Measurements from ENCODE around the gene NHLRC4.

Gene NHLRC4

DNA sequence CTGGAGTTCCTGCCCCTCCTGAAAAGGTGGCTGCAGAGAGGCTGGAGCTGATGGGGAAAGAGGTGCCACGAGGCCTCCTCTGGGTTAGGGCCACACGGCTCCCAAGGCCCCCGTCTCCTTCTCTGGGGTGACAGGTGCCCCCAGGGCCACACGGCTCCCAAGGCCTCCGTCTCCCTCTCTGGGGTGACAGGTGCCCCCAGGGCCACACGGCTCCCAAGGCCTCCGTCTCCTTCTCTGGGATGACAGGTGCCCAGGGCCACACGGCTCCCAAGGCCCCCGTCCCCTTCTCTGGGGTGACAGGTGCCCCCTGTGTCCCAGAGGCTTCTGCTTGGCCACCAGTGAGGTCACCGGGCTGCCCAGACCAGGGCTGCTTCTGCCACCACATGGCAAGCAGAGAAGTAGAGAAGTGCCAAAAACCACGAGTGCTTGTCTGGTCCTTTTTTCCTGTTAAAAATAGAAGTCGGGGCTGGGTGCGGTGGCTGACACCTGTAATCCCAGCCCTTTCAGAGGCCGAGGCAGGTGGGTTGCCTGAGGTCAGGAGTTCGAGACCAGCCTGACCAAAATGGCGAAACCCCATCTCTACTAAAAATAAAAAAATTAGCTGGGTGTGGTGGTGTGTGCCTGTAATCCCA, 35.2 kb upstream of the NHLRC4 start:
- Histone ChIP-seq H3K27ac (ENCODE audit: low read depth in 2 of 2, low read length in 2 of 2) (no peak overlapping the region), H3K9me3 (ENCODE audit: control insufficient read depth in 2 of 2, low read length in 2 of 2) (no peaks in the 10 kb centered on the region), H3K4me3 (ENCODE audit: low read length in 2 of 2) (no peak overlapping the region), H3K9ac (ENCODE audit: low read depth in 1 of 2, low read length in 2 of 2) (no peak overlapping the region), H3K4me1 (ENCODE audit: control insufficient read depth in 2 of 2, insufficient read depth in 2 of 2, low read length in 2 of 2) (peaks cover 39 to 57% of the 10 kb centered on the region in 2 donors), H3K36me3 (ENCODE audit: control insufficient read depth in 2 of 2, insufficient read depth in 2 of 2, low read length in 2 of 2) (peaks cover 0 to 4% of the 10 kb centered on the region in 2 donors), H3K27me3 (ENCODE audit: control insufficient read depth in 2 of 2, insufficient read depth in 2 of 2, low read length in 2 of 2) (no peaks in the 10 kb centered on the region)

DNA sequence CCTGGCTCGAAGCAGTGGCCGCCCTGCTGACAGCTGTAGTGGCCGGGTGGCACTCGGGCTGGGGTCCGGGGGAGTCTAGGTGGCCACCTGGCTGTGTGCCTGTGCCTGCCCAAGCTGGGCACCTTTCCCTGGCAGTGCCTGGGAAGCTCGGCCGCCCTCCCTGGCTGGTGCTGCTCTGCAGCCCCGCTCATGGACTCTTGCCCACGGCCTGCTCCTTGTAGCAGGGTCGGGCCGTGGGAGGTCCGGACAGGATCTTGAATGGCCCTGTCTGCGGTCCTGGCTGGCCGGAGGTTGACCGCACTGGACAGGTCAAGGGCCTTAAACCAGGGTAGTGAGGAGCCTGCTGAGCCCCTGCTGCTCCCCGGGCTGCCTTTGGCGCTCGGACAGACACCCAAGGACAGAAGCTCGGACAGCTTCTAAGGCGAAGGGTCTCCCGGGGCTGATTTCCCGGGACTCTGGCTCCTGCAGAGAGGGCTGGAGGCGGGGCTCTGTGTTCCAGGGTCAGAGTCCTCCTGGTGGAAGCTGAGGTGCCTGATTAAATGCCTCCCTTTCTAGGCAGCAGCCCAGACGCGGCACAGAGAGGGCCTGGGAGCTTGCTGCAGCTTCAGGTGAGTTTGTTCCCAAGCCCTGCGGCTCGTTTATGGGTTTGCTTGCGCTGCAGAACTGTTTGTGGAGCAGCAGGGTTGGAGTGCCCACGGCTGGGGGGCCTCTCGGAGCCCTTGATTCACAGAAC, 33.2 kb upstream of the NHLRC4 start:
- no peaks in the 10 kb centered on the region for H3K27me3 ChIP-seq (ENCODE audit: control insufficient read depth in 2 of 2, insufficient read depth in 2 of 2, low read length in 2 of 2)
- peaks cover 7 to 18% of the 10 kb centered on the region in 2 donors for H3K36me3 ChIP-seq (ENCODE audit: control insufficient read depth in 2 of 2, insufficient read depth in 2 of 2, low read length in 2 of 2)
- H3K9ac ChIP-seq (ENCODE audit: low read depth in 1 of 2, low read length in 2 of 2) = peak overlapping the region; percentile 68 to 80
- H3K27ac ChIP-seq (ENCODE audit: low read depth in 2 of 2, low read length in 2 of 2) = peak overlapping the region; percentile 92 to 95
- no peaks in the 10 kb centered on the region for H3K9me3 ChIP-seq (ENCODE audit: control insufficient read depth in 2 of 2, low read length in 2 of 2)
- H3K4me1 ChIP-seq (ENCODE audit: control insufficient read depth in 2 of 2, insufficient read depth in 2 of 2, low read length in 2 of 2) = peaks cover 37 to 54% of the 10 kb centered on the region in 2 donors
- H3K4me3 ChIP-seq (ENCODE audit: low read length in 2 of 2) = peak overlapping the region; percentile 52 to 58

DNA sequence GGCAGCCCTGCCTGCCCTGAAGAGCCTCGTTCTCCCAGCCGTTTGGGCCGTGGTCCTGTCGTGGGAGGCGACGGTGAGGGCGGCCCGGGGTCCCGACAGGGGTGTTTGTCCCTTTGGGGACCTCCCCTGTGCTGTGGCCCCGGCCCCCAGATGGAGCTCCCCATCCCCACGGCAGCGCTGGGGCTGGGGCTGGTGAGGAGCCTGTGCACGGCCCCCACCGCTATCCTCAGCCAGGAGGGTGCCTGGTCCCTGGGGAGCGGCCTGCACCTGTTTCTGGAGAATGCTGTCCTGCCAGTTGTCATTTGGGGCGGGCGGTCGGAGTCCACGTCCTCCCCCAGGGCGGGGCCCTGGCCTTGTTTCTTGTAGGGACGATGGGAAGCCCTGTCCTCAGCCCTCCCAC, 32.7 kb upstream of the NHLRC4 start:
- Histone ChIP-seq H3K4me3 (ENCODE audit: low read length in 2 of 2) (peak overlapping the region; percentile 58 to 62), H3K27me3 (ENCODE audit: control insufficient read depth in 2 of 2, insufficient read depth in 2 of 2, low read length in 2 of 2) (no peaks in the 10 kb centered on the region), H3K9ac (ENCODE audit: low read depth in 1 of 2, low read length in 2 of 2) (peak overlapping the region; percentile 60 to 80), H3K9me3 (ENCODE audit: control insufficient read depth in 2 of 2, low read length in 2 of 2) (no peaks in the 10 kb centered on the region), H3K27ac (ENCODE audit: low read depth in 2 of 2, low read length in 2 of 2) (peak overlapping the region; percentile 92 to 95), H3K36me3 (ENCODE audit: control insufficient read depth in 2 of 2, insufficient read depth in 2 of 2, low read length in 2 of 2) (peaks cover 7 to 20% of the 10 kb centered on the region in 2 donors), H3K4me1 (ENCODE audit: control insufficient read depth in 2 of 2, insufficient read depth in 2 of 2, low read length in 2 of 2) (peaks cover 33 to 49% of the 10 kb centered on the region in 2 donors)

DNA sequence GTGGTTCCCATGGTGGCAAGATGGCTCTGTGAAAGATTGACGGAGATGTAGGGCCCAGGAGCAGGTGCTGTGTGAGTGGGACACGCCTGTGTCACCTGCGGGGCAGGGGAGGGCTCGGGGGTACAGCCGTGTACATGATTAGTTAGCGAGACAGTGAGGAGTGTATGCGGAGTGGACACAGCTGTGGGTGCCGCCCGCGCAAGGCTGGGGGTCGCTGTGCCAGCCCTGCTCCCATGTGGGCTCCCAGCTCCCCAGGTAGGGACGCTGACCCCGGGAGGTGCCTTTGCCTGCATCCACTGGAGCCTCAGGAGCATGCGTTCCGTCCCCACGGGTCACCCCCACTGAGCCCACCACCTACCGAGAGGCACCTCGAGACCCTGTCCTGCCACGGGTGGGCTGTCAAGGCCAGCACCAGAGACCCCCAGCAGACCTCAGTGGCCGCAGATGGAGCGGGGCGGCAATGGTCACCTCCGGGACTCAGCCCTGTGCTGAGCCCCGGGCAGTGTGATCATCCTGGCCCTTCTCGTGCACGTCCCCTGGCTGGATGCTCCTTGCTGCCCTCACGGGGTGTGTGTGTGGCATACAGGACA, 31.9 kb upstream of the NHLRC4 start:
- H3K27me3 ChIP-seq (ENCODE audit: control insufficient read depth in 2 of 2, insufficient read depth in 2 of 2, low read length in 2 of 2) = no peaks in the 10 kb centered on the region
- peak overlapping the region; percentile 92 to 95 for H3K27ac ChIP-seq (ENCODE audit: low read depth in 2 of 2, low read length in 2 of 2)
- H3K9me3 ChIP-seq (ENCODE audit: control insufficient read depth in 2 of 2, low read length in 2 of 2) = no peaks in the 10 kb centered on the region
- peaks cover 7 to 19% of the 10 kb centered on the region in 2 donors for H3K36me3 ChIP-seq (ENCODE audit: control insufficient read depth in 2 of 2, insufficient read depth in 2 of 2, low read length in 2 of 2)
- peak overlapping the region; percentile 58 to 62 for H3K4me3 ChIP-seq (ENCODE audit: low read length in 2 of 2)
- peaks cover 24 to 41% of the 10 kb centered on the region in 2 donors for H3K4me1 ChIP-seq (ENCODE audit: control insufficient read depth in 2 of 2, insufficient read depth in 2 of 2, low read length in 2 of 2)
- peak overlapping the region; percentile 9 to 80 for H3K9ac ChIP-seq (ENCODE audit: low read depth in 1 of 2, low read length in 2 of 2)

DNA sequence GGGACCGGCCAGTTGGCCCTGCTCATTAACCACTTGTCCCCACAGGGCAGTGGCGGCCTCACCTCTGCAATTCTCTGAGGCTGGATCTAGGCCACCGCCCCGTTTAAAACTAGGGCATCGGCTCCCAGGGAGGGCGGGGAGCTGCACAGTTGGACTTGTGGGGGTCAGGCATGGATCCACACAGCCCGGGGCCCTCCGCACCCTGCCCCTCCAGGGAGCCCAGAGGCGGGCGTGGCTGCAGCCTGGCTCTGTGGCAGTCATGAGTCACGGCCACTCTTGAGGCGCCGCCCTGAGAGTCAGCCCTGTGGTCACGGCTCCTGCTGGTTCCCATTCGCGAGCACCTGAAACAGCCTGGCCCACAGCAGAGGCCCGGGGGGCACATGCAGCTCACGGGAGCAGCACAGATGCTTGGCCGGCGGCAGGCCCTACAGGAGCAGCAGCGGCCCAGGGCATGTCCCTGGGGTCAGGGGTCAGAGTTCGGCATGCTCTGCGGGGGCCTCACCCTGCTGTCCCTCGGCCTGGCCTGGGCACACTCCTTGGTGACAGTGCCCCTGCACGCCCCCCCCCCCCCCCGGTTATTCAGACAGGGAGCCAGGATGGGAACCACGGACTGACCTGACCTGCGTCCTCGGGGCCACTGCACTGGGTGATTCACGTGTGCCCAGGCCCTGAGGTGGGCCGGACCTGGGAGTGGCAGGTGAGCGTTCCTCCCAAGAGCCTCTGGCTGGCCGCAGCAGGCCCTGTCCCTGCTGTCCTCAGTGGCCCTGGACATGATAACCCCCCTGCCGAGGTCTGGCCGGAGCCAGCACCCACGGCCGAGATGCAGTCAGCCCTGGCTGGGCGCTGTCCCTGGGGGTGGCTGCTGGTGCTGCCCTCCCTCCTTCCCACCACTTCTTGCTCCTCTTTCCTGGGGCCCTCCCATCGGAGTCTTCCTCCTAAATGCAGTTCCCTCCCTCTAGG, 31.1 kb upstream of the NHLRC4 start:
- Histone ChIP-seq H3K4me1 (ENCODE audit: control insufficient read depth in 2 of 2, insufficient read depth in 2 of 2, low read length in 2 of 2) (peaks cover 17 to 33% of the 10 kb centered on the region in 2 donors), H3K27me3 (ENCODE audit: control insufficient read depth in 2 of 2, insufficient read depth in 2 of 2, low read length in 2 of 2) (no peaks in the 10 kb centered on the region), H3K27ac (ENCODE audit: low read depth in 2 of 2, low read length in 2 of 2) (peak overlapping the region; percentile 92 to 95), H3K9me3 (ENCODE audit: control insufficient read depth in 2 of 2, low read length in 2 of 2) (no peaks in the 10 kb centered on the region), H3K9ac (ENCODE audit: low read depth in 1 of 2, low read length in 2 of 2) (peak overlapping the region in 1 of 2 donors; percentile 80), H3K36me3 (ENCODE audit: control insufficient read depth in 2 of 2, insufficient read depth in 2 of 2, low read length in 2 of 2) (peaks cover 7 to 19% of the 10 kb centered on the region in 2 donors), H3K4me3 (ENCODE audit: low read length in 2 of 2) (peak overlapping the region in 1 of 2 donors; percentile 58)

DNA sequence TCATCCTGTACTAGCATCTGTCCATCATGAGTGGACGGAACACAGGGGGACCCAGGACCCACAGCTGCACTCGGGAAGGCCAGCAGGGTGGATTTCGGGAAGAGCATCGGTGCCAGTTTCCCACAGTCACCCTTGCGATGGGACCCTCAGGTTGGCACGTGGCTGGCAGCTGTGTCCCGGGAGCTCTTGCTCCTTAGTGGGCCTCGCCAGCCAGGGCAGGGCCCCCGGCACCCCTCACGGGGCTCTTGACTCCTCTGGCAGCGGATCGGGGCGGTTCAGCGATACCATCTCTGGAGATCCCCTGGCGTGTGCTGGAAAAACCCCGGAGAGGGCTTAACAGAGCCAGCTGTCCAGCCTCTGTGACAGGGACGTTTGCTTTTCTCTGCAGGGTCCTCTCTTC, 30.1 kb upstream of the NHLRC4 start:
- Histone ChIP-seq H3K27ac (ENCODE audit: low read depth in 2 of 2, low read length in 2 of 2) (no peak overlapping the region), H3K27me3 (ENCODE audit: control insufficient read depth in 2 of 2, insufficient read depth in 2 of 2, low read length in 2 of 2) (no peaks in the 10 kb centered on the region), H3K4me1 (ENCODE audit: control insufficient read depth in 2 of 2, insufficient read depth in 2 of 2, low read length in 2 of 2) (peaks cover 16 to 30% of the 10 kb centered on the region in 2 donors), H3K9ac (ENCODE audit: low read depth in 1 of 2, low read length in 2 of 2) (no peak overlapping the region), H3K9me3 (ENCODE audit: control insufficient read depth in 2 of 2, low read length in 2 of 2) (no peaks in the 10 kb centered on the region), H3K4me3 (ENCODE audit: low read length in 2 of 2) (no peak overlapping the region), H3K36me3 (ENCODE audit: control insufficient read depth in 2 of 2, insufficient read depth in 2 of 2, low read length in 2 of 2) (peaks cover 10 to 23% of the 10 kb centered on the region in 2 donors)

DNA sequence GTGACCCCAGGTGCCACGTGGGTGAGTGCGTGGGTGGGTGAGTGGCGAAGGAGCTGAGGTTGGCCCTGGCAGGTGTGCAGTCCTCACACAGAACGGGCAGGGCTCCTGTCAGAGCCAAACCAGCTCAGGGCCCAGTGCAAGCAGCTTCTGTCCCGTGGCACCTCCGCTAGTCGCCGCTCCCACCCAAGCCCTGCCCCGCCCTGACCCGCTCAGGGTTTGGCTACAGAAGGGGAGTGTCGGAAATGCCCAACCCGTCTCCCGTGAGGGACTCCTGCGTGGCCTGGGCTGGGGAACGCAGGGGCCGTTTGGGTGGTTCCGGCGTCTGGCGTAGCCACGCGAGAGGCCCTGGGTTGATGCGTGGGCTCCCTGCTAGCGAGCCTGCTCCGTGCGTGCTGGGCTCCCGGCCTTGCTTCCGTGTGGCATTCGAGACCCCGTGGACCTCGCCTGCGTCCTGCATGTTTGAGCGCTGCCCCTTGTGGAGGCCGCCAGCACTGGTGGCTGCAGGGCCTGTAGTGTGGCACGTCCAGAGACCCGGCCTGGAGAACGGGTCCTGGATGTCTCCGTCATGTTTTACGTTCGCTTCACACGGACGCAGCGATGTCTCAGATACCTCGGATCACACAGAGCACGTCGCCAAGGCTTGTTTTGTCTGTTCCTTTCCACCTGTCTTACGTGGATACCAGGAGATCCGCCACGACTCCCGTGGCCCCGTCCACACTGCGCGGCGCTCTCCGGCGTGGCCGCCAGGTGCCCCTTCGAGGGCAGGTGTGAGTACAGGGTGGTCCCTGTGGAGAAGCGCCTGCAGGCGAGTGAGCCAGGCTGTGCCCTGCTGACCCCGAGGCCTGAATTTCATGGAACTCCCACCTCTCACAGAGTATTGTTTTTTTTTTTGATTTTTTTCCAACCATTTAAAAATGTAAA, 29.1 kb upstream of the NHLRC4 start:
- H3K27me3 ChIP-seq (ENCODE audit: control insufficient read depth in 2 of 2, insufficient read depth in 2 of 2, low read length in 2 of 2) = no peaks in the 10 kb centered on the region
- H3K9me3 ChIP-seq (ENCODE audit: control insufficient read depth in 2 of 2, low read length in 2 of 2) = no peaks in the 10 kb centered on the region
- H3K27ac ChIP-seq (ENCODE audit: low read depth in 2 of 2, low read length in 2 of 2) = no peak overlapping the region
- peaks cover 16 to 30% of the 10 kb centered on the region in 2 donors for H3K4me1 ChIP-seq (ENCODE audit: control insufficient read depth in 2 of 2, insufficient read depth in 2 of 2, low read length in 2 of 2)
- peaks cover 10 to 26% of the 10 kb centered on the region in 2 donors for H3K36me3 ChIP-seq (ENCODE audit: control insufficient read depth in 2 of 2, insufficient read depth in 2 of 2, low read length in 2 of 2)
- H3K9ac ChIP-seq (ENCODE audit: low read depth in 1 of 2, low read length in 2 of 2) = no peak overlapping the region
- H3K4me3 ChIP-seq (ENCODE audit: low read length in 2 of 2) = no peak overlapping the region

DNA sequence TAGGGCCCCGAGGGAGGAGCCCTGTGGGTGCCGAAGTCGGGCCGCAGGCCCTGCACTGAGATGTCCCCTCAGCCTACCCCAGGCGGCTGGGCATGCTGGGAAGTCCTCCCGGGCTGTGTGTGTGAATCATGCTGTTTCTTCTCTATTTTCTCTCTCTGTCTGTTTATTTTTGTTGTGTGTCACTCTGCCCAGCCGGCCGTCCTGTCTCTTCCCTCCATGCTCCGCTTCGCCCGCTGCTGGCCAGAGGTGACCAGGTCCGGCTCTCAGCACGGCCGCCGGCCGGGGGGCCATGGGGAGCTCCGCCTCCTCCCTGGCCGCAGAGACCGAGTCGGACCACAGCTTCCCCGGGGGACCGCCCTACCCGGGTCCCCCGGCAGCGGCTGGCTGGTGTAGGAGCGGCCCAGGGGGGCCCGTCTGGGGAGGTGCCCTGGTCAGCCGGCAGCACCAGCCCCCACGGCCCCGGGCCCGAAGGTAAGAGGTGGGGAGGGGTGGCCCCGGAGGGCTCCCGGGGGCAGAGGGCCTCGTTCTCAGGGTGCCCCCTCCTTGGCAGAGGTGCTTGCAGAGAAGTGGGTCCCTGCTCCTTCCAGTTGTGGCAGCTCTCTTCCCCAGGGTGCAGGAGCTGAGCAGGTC, 26.8 kb upstream of the NHLRC4 start:
- peaks cover 10 to 26% of the 10 kb centered on the region in 2 donors for H3K36me3 ChIP-seq (ENCODE audit: control insufficient read depth in 2 of 2, insufficient read depth in 2 of 2, low read length in 2 of 2)
- H3K27ac ChIP-seq (ENCODE audit: low read depth in 2 of 2, low read length in 2 of 2) = no peak overlapping the region
- H3K4me1 ChIP-seq (ENCODE audit: control insufficient read depth in 2 of 2, insufficient read depth in 2 of 2, low read length in 2 of 2) = peaks cover 6 to 12% of the 10 kb centered on the region in 2 donors

More for the DNA sequence above, 26.8 kb upstream of the NHLRC4 start:
- H3K9ac ChIP-seq (ENCODE audit: low read depth in 1 of 2, low read length in 2 of 2) = no peak overlapping the region
- no peaks in the 10 kb centered on the region for H3K9me3 ChIP-seq (ENCODE audit: control insufficient read depth in 2 of 2, low read length in 2 of 2)
- H3K27me3 ChIP-seq (ENCODE audit: control insufficient read depth in 2 of 2, insufficient read depth in 2 of 2, low read length in 2 of 2) = no peaks in the 10 kb centered on the region
- no peak overlapping the region for H3K4me3 ChIP-seq (ENCODE audit: low read length in 2 of 2)

All from mucosa of rectum (tissue), 2 donors.